NCI-H748 (cell line): Measurements from ENCODE around the gene SRGAP3.

Source experiments
- DNase-seq: peaks from one replicate; lab custom pipeline; 2025; ENCODE audit not compliant: unreplicated experiment; lab: John Stamatoyannopoulos, UW

SRGAP3 gene

GRCh38 chr3:8993331-8993730 lies 256.1 kb downstream of the SRGAP3 start:
- DNase-seq, result no peak

GRCh38 chr3:8992854-8993253 lies 256.6 kb downstream of the SRGAP3 start:
- no peak for DNase-seq

GRCh38 chr3:8992199-8992598 lies 257.2 kb downstream of the SRGAP3 start:
- no peak for DNase-seq

GRCh38 chr3:8990266-8991215 lies 258.9 kb downstream of the SRGAP3 start:
- DNase-seq, result no peak

GRCh38 chr3:8988791-8989558 lies 260.5 kb downstream of the SRGAP3 start:
- DNase-seq, result no peak

GRCh38 chr3:8988384-8988655 lies 261.1 kb downstream of the SRGAP3 start:
- no peak for DNase-seq

GRCh38 chr3:8987645-8988383 lies 261.6 kb downstream of the SRGAP3 start:
- DNase-seq, result peak; percentile 31

GRCh38 chr3:8987226-8987625 lies 262.2 kb downstream of the SRGAP3 start:
- no peak for DNase-seq

- no peak for DNase-seq
These were observed 262.7 kb downstream of the SRGAP3 start for GRCh38 chr3:8986741-8987140.

GRCh38 chr3:8985876-8986275 lies 263.6 kb downstream of the SRGAP3 start:
- no peak for DNase-seq

GRCh38 chr3:8985411-8985831 lies 264.0 kb downstream of the SRGAP3 start:
- no peak for DNase-seq

GRCh38 chr3:8984526-8984925 lies 264.9 kb downstream of the SRGAP3 start:
- DNase-seq, result no peak

- DNase-seq, result no peak
These were observed 265.4 kb downstream of the SRGAP3 start for GRCh38 chr3:8984081-8984480.

- DNase-seq, result no peak
These were observed 265.9 kb downstream of the SRGAP3 start for GRCh38 chr3:8983591-8983990.

- DNase-seq, result no peak
These were observed 266.4 kb downstream of the SRGAP3 start for GRCh38 chr3:8983026-8983425.

GRCh38 chr3:8982509-8982908 lies 266.9 kb downstream of the SRGAP3 start:
- no peak for DNase-seq

GRCh38 chr3:8981700-8982099 lies 267.7 kb downstream of the SRGAP3 start:
- DNase-seq, result no peak

- no peak for DNase-seq
These were observed 268.1 kb downstream of the SRGAP3 start for GRCh38 chr3:8981296-8981695.

- DNase-seq, result no peak
These were observed 268.6 kb downstream of the SRGAP3 start for GRCh38 chr3:8980756-8981257.

GRCh38 chr3:8979262-8979661 lies 270.2 kb downstream of the SRGAP3 start:
- DNase-seq, result no peak

- DNase-seq, result no peak
These were observed 270.9 kb downstream of the SRGAP3 start for GRCh38 chr3:8978551-8978950.
